ENCODE measurements around the gene VASH2.
"Not testable (repeated sequence)": the region's sequence is repeated elsewhere in the genome, so short reads cannot be mapped to it uniquely, and the experiment has no call there.

VASH2 gene

DNA sequence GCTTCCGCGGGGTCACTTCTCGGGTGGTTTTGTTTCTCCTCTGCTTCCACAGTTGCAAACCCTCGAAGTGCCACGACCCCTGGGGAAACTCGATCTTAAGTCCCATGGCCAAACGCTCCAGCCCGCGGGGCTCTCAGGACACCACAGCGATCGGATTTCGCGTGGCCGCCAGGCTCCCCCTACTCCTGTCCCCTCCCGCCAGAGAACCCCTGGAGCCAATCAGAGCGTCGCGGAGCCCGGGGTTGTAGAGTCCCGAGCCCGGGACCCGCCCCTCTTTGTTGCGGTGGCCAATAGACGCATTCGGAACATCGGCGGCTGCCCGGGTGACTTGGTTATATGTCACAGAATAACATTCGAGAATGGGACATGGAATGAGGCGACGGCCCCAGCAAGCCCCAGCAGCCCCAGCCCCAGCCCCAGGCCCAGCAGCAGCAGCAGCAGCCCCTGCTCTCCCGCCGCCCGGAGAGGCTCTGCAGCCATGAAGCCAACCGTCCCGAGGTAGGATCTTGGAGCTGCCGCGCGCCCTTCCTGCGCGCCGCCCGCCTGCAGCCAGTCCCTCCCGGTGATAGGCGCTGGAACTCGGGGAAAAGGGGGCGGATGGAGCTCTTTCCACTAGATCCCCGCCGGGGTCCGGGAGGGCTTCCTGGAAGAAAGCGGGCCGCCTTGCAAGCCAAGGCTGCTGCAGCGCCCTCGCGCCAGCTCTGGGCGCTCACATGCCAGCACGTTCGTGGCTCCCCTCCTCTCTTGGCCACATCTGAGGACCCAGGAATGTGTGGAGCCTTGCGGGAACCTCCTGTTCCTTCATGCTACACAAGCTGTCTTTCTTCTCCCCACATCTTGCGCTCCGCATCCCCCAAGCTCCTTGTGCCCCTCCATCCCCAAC, at the start of gene VASH2:
TSS of gene VASH2 (plus strand) at position 299 of the 883 bp plus-strand sequence. CDS start 1,002 bp downstream, outside the sequence.
- Mint-ChIP-seq H3K4me1 (ENCODE audit: low read depth) (peaks cover 12% of the 10 kb centered on the region), H3K36me3 (ENCODE audit: low read depth) (no peaks in the 10 kb centered on the region), H3K4me3 (peak within 1 kb of the TSS; percentile 77), H3K27ac (no peak within 1 kb of the TSS), H3K9me3 (peaks cover 3% of the 10 kb centered on the region), H3K27me3 (peaks cover 67% of the 10 kb centered on the region)

DNA sequence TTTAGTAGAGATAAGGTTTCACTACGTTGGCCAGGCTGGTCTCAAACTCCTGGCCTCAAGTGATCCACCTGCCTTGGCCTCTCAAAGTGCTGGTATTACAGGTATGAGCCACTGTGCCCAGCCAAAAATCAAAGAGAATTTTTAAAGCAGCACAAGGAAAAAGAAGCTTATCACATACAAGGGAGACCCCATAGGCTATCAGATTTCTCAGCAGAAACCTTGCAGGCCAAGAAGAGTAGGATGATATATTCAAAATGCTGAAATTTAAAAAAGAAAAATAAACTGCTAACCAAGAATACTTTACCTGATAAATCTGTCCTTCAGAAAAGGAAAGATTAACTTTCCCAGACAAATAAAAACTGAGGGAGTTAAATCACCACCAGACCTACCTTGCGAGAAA, 49.1 kb upstream of the VASH2 start:
- Mint-ChIP-seq H3K27ac (no peak overlapping the region), H3K4me3 (no peak overlapping the region), H3K27me3 (no peaks in the 10 kb centered on the region)

DNA sequence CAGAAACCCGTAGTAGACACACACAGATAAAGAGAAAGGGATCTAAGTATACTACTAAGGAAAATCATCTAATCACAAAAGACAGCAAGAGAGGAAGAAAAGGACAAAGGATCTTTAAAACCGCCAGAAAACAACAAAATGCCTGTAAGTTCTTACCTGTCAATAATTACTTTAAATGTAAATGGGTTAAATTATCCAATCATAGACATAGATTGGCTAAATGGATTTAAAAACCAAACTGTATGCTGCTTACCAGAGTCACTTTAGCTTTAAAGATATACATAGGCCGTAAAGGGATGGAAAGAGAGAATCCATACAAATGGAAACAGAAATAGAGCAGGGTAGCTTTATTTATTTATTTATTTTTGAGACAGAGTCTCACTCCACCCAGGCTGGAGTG, 48.3 kb upstream of the VASH2 start:
- Mint-ChIP-seq H3K27me3 (no peaks in the 10 kb centered on the region), H3K27ac (no peak overlapping the region), H3K36me3 (ENCODE audit: low read depth) (peaks cover 39% of the 10 kb centered on the region), H3K4me3 (no peak overlapping the region), H3K9me3 (peaks cover 19% of the 10 kb centered on the region), H3K4me1 (ENCODE audit: low read depth) (no peaks in the 10 kb centered on the region)

More for the DNA sequence above, 49.1 kb upstream of the VASH2 start:
- H3K4me1 Mint-ChIP-seq (ENCODE audit: low read depth): no peaks in the 10 kb centered on the region
- peaks cover 42% of the 10 kb centered on the region for H3K36me3 Mint-ChIP-seq (ENCODE audit: low read depth)
- peaks cover 19% of the 10 kb centered on the region for H3K9me3 Mint-ChIP-seq

DNA sequence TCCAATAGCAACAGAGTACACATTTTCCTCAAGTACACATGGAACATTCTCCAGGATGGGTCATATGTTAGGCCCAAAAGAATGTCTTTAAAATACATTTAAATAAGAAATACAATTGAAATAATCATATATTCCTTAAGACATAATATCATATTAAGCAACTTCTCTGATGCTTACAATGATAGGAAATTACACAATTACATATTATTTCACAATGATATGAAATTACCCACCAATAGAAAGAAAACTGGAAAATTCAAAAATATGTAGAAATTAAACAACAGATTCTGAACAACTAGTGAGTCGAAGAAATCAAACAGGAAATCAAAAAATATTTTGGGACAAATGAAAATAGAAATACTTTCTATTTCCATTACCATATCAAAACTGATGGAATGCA, 46.7 kb upstream of the VASH2 start:
- no peaks in the 10 kb centered on the region for H3K4me1 Mint-ChIP-seq (ENCODE audit: low read depth)
- no peak overlapping the region for H3K4me3 Mint-ChIP-seq
- peaks cover 19% of the 10 kb centered on the region for H3K9me3 Mint-ChIP-seq
- peaks cover 25% of the 10 kb centered on the region for H3K36me3 Mint-ChIP-seq (ENCODE audit: low read depth)
- H3K27ac Mint-ChIP-seq: no peak overlapping the region
- H3K27me3 Mint-ChIP-seq: no peaks in the 10 kb centered on the region

DNA sequence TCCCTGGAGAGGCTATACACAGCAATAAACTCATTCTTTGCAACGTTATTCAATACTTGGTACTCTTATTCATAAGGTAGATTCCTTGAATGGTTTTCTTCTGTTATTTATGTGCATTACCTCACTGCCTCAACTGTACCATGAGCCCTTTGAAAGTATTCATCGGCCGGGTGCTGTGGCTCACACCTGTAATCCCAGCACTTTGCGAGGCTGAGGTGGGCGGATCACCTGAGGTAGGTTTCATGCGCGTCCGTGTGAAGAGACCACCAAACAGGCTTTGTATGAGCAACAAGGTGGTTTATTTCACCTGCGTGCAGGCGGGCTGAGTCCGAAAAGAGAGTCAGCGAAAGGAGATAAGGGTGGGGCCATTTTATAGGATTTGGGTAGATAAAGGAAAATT, 42.3 kb upstream of the VASH2 start:
- H3K4me1 Mint-ChIP-seq (ENCODE audit: low read depth); H3K27me3 Mint-ChIP-seq; H3K4me3 Mint-ChIP-seq; H3K27ac Mint-ChIP-seq; H3K36me3 Mint-ChIP-seq (ENCODE audit: low read depth); H3K9me3 Mint-ChIP-seq: not testable (repeated sequence)

DNA sequence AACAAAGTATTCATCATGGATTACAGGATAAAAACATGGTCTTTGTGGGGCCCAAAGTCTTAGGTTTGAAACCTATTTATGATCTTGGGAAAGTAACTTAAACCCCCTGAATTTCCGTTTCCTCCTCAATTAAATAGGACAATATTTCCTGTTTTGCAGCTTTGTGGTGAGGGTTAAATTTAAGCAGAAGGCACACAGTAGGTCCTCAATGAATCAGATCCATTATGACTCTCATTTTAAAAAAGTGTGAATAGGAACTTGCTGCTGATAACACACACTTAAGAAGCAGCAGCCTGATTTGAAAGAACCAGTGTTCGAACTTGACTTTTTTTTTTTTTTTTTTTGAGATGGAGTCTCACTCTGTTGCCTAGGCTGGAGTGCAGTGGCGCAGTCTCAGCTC, 41.4 kb upstream of the VASH2 start:
- Mint-ChIP-seq H3K4me1 (ENCODE audit: low read depth) (no peaks in the 10 kb centered on the region), H3K9me3 (no peaks in the 10 kb centered on the region), H3K27ac (no peak overlapping the region), H3K27me3 (no peaks in the 10 kb centered on the region), H3K36me3 (ENCODE audit: low read depth) (no peaks in the 10 kb centered on the region), H3K4me3 (no peak overlapping the region)

DNA sequence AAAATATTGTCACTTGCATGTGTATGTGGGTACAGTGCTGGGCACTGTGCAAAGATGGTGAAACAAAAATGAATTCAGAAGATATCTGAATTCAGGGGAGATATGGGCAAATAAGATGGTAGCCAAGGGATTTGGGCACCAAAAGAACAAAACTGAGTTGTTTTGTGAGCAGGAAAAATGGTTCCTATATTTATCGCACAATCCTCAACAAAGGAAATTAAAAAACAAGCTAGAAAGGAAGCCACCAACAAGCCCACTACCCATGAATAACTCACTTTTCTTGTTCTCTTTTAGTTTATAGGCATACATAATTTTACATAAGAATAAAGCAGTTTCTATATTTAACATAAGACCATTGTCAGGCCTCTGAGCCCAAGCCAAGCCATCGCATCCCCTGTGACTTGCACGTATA, 40.7 kb upstream of the VASH2 start:
- Mint-ChIP-seq H3K27me3 (no peaks in the 10 kb centered on the region), H3K27ac (no peak overlapping the region), H3K4me1 (ENCODE audit: low read depth) (no peaks in the 10 kb centered on the region), H3K36me3 (ENCODE audit: low read depth) (no peaks in the 10 kb centered on the region), H3K4me3 (no peak overlapping the region), H3K9me3 (no peaks in the 10 kb centered on the region)

DNA sequence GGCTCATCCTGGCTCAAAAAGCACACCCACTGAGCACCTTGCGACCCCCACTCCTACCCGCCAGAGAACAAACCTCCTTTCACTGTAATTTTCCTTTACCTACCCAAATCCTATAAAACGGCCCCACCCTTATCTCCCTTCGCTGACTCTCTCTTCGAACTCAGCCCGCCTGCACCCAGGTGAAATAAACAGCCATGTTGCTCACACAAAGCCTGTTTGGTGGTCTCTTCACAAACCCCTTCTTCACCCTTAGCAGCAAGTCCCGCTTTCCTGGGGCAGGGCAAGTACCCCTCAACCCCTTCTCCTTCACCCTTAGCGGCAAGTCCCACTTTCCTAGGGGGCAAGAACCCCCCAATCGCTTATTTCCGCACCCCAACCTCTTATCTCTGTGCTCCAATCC, 40.1 kb upstream of the VASH2 start:
- not testable (repeated sequence) for H3K9me3 Mint-ChIP-seq; H3K4me1 Mint-ChIP-seq (ENCODE audit: low read depth); H3K27me3 Mint-ChIP-seq; H3K4me3 Mint-ChIP-seq; H3K36me3 Mint-ChIP-seq (ENCODE audit: low read depth); H3K27ac Mint-ChIP-seq

DNA sequence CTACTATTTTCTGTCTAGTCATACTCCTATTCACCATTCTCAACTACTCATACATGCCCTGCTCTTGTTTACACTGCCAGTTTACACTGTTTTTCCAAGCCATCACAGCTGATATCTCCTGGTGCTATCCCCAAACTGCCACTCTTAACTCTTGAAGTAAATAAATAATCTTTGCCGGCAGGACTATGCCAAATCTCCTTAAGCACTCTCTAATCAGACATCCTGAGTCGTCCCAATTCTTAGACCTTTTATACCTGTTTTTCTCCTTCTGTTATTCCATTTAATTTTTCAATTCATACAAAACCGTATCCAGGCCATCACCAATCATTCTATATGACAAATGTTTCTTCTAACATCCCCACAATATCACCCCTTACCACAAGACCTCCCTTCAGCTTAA, 36.7 kb upstream of the VASH2 start:
- not testable (repeated sequence) for H3K4me1 Mint-ChIP-seq (ENCODE audit: low read depth); H3K27ac Mint-ChIP-seq; H3K4me3 Mint-ChIP-seq; H3K36me3 Mint-ChIP-seq (ENCODE audit: low read depth); H3K9me3 Mint-ChIP-seq
- H3K27me3 Mint-ChIP-seq: peaks cover 20% of the 10 kb centered on the region

DNA sequence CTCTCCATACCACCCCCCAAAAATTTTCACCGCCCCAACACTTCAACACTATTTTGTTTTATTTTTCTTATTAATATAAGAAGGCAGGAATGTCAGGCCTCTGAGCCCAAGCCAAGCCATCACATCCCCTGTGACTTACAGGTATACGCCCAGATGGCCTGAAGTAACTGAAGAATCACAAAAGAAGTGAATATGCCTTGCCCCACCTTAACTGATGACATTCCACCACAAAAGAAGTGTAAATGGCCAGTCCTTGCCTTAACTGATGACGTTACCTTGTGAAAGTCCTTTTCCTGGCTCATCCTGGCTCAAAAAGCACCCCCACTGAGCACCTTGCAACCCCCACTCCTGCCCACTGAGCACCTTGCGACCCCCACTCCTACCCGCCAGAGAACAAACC, 36.2 kb upstream of the VASH2 start:
- not testable (repeated sequence) for H3K4me3 Mint-ChIP-seq; H3K36me3 Mint-ChIP-seq (ENCODE audit: low read depth); H3K9me3 Mint-ChIP-seq; H3K27ac Mint-ChIP-seq; H3K4me1 Mint-ChIP-seq (ENCODE audit: low read depth)
- H3K27me3 Mint-ChIP-seq: peaks cover 20% of the 10 kb centered on the region

DNA sequence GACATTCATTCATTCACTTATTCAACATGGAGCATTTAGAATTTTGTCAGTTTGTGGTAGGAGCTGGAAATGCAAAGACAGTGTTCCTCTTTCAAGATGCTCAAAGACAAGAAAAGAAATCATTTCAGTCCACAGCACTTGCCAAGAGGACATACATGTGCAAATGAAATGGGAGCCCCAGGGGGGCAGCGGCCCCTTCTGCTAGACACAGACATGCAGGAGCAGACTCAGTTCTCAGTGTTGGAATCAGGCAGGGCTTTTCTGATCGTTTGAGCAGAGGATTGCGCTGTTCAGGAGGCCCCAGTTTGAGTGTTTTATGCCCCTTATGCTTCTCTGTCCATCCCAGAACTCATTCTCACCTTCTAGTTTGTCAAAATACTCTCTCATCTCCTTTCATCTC, 35.6 kb upstream of the VASH2 start:
- H3K9me3 Mint-ChIP-seq: no peaks in the 10 kb centered on the region
- no peaks in the 10 kb centered on the region for H3K36me3 Mint-ChIP-seq (ENCODE audit: low read depth)
- H3K4me3 Mint-ChIP-seq: no peak overlapping the region
- no peak overlapping the region for H3K27ac Mint-ChIP-seq
- H3K27me3 Mint-ChIP-seq: peaks cover 20% of the 10 kb centered on the region
- H3K4me1 Mint-ChIP-seq (ENCODE audit: low read depth): peaks cover 8% of the 10 kb centered on the region

DNA sequence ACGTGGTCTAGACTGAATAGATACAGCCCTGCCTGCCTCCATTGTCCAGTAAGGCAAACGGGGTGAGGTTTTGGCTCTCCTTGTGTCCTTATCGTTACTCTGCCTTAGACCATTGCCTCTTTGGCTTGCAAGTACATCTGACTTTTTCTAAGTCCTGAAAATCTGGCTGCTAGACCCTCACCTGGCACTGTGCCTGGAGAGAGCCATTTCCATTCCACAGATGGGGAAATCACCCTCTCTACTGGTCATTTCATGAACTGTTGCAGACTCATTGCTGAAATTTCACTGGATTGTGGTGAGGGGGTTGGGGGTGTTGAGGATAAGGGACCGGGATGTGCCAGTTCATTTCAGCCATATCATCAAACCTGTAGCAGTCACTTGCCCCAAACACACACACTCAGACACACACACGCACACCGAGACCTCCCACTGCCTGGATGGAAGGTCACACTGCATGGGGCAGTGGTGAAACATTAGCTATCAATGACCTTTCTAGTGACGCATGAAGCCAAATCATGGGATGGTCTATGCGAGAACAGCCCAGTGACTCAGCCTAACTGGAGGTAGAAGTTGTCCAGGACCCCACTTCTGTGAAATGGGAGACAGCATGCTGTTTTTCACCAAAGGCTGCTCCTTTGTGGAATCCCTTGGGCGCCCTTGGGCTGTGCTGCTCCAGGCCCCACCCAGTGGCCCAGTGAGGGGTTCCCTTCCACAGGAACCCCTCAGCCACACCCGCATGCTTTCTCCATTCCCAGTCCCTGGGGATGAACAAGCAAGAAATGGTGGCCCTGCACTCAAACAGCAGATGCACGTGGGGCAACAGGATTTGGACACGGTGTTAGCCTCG, 34.9 kb upstream of the VASH2 start:
- Mint-ChIP-seq H3K9me3 (no peaks in the 10 kb centered on the region), H3K36me3 (ENCODE audit: low read depth) (no peaks in the 10 kb centered on the region), H3K27ac (no peak overlapping the region), H3K4me1 (ENCODE audit: low read depth) (peaks cover 8% of the 10 kb centered on the region), H3K27me3 (peaks cover 22% of the 10 kb centered on the region), H3K4me3 (no peak overlapping the region)

DNA sequence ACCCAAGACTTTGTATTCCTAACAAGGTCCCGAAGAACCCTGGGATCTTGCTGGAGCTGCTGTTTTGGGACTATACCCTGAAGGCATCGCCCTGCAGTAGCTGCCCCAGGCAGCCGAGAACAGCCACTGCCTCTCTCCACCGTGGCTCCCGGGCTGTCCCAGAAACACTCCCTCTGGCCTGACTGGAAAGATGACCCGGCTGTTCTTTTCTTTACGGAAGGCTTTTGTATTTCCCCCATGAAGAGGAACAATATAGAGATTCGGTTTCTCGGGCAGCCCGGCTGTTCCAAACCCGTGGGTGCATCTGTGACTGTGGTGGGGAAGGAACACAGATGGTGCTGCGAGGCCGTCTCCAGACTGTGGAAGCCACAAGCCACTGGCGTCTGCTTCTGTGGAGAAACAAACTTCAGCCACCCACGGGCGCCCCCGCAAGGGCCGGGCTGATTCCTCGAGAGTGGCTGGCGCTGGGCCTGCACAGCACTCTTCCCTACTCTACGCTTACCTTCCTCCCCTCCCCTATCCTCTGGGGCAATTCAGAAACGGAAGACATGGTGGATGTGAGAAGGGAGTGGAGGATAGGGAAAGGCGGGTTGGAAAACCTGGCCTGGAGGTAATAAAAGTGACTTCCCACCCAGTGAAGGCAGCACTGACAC, 33.7 kb upstream of the VASH2 start:
- Mint-ChIP-seq H3K27me3 (peaks cover 26% of the 10 kb centered on the region), H3K4me1 (ENCODE audit: low read depth) (peaks cover 8% of the 10 kb centered on the region), H3K27ac (no peak overlapping the region), H3K4me3 (no peak overlapping the region), H3K36me3 (ENCODE audit: low read depth) (no peaks in the 10 kb centered on the region), H3K9me3 (no peaks in the 10 kb centered on the region)

DNA sequence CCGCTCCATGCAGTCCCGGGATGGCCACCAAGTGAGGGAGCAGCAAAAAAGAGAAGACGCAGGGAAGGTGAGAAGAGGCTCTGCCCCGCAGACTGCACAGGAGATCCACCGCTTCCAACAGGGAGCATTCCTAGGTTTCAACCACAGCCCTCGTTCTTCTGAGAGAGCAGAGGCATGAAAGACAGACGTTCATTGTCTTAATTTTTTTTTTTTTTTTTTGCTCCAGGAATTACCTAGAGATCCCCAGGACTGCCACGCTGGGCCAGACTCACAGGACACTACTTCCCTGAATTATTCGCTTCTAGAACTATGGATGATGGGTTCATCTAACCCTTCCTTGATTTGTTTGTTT, 33.2 kb upstream of the VASH2 start:
- Mint-ChIP-seq H3K27me3 (peaks cover 26% of the 10 kb centered on the region), H3K4me1 (ENCODE audit: low read depth) (peaks cover 8% of the 10 kb centered on the region), H3K27ac (no peak overlapping the region)

DNA sequence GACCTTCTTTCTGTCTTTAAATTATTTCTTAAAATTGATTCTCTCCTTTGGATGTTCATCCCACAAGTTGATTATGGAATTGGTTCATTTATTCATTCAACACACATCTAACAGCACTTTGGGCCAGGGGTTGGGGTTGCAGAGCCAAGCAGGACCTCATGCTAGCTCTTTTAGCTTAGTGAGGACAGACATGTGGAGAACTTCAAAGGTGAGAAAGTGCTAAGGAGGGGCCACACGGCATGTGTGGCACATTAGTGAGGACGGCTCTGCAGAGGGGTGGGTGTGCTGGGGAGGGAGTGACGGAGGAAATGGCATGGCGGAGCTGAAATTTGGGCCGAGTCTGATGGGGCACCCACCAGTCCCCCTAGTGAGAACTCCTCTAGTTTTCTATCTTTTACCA, 32.5 kb upstream of the VASH2 start:
- Mint-ChIP-seq H3K9me3 (no peaks in the 10 kb centered on the region), H3K27me3 (peaks cover 26% of the 10 kb centered on the region), H3K36me3 (ENCODE audit: low read depth) (no peaks in the 10 kb centered on the region), H3K27ac (no peak overlapping the region), H3K4me1 (ENCODE audit: low read depth) (peaks cover 8% of the 10 kb centered on the region), H3K4me3 (no peak overlapping the region)

More for the DNA sequence above, 33.2 kb upstream of the VASH2 start:
- no peaks in the 10 kb centered on the region for H3K36me3 Mint-ChIP-seq (ENCODE audit: low read depth)
- H3K4me3 Mint-ChIP-seq: no peak overlapping the region
- H3K9me3 Mint-ChIP-seq: no peaks in the 10 kb centered on the region

Data from stimulated activated naive CD8-positive, alpha-beta T cell treated with anti-CD3 and anti-CD28 coated beads, Interleukin-15, Interleukin-2, amounts not matched to agents 100 ng/mL and 50 ng/mL, for 24 hours (primary cell).